SH-SY5Y (cell line): ENCODE measurements around the gene UBE4B.

Experiments used
- GATA2 ChIP-seq: IDR thresholded peaks from 2 replicates; pipeline ENCODE4 v1.6.1; 2011; ENCODE audit warnings: mild to moderate bottlenecking, low read depth, low read length
- GATA3 ChIP-seq: IDR thresholded peaks from 2 replicates; pipeline ENCODE4 v1.6.1; 2011; ENCODE audit warnings: low read depth, mild to moderate bottlenecking, low read length, moderate library complexity

DNA sequence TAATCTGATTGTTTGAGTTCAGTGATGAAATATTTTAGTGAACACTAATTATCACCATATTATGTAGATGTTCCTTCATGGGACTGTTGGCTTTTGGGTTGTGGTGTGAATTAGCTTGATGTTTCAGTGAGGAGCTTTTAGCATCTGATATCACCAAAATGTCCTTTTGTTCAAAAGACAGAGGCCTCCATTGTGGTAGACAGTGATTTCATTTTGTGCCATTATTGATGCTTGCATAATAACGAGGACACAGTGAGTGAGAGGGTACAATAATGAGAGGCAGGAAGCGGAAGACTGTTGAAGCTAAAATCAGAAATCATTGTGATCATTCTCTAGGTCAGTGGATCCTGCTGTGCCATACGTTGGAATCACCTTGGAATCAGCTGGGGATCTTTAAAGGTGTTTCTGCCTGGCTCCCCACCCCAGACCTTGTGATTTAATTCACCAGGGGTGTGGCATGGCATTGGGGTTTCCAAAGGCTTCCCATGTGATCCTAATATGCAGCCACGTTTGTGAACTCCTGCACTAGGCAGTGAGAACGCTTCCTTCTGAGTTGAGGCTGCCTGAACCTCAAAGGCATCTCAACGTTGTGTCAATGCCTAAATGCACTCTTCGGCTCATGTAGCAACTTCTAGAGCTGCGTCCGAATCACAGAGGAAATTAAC lies 95.5 kb downstream of the UBE4B start:
- TF ChIP-seq GATA2 (no peak), GATA3 (no peak)
